IPS-NIHi11 (cell line): ENCODE measurements around the gene TSPOAP1.

Source experiments
- DNase-seq: peaks from one replicate; pipeline ENCODE4 v3.0.0; 2012; ENCODE audit warnings: mixed read lengths, low spot score

TSPOAP1 gene

DNA sequence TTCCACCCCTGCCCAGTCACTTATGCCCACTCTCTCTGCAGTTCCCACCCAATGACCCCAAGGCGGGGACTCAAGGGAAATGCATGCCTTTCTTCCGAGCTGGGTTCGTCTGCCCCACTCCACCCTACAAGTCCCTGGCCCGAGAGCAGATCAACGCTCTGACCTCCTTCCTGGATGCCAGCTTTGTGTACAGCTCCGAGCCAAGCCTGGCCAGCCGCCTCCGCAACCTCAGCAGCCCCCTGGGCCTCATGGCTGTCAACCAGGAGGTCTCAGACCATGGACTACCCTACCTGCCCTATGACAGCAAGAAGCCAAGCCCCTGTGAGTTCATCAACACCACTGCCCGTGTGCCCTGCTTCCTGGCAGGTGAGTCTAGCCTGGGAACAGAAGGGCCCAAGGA, 76.5 kb downstream of the TSPOAP1 start:
- no peak for DNase-seq
